ENCODE measurements around the gene UTS2R. TPM values are rescaled to one million over a fixed set of nuclear protein-coding genes. Genes with fewer than 3 reads are reported as not detected.

UTS2R gene
- polyA plus RNA-seq, 1 donor from 2014 or later, result not detected

DNA sequence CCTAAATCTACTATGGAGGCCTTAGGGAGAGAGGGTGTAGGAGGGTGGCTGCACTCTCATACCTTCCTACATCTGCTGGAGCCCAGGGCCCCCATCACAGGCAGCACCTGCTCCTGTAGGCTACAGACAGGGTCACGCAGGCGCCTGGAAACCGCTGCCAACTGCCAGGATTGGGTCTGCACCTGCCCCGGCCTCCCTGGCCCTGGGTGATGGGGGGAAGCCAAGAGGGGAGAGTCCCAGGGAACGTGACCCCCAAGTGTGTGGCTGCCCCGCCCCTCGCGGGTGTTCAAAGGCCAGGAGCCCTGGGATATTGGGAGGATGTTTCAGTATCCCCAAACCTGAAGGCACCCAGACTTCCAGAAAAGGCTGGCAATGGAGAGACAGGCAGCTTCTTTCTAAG lies 18.1 kb upstream of the UTS2R start:
- H3K9ac ChIP-seq (ENCODE audit: low read length), result no peak overlapping the region
- no peaks in the 10 kb centered on the region for H3K9me3 ChIP-seq (ENCODE audit: low read length)
- no peak for TF ChIP-seq POLR2AphosphoS5 (IDR thresholded peaks at IDR 0.05)
- TF ChIP-seq RAD21 (conservative IDR thresholded peaks at IDR 0.05), result no peak
- TF ChIP-seq, protein P1, sequence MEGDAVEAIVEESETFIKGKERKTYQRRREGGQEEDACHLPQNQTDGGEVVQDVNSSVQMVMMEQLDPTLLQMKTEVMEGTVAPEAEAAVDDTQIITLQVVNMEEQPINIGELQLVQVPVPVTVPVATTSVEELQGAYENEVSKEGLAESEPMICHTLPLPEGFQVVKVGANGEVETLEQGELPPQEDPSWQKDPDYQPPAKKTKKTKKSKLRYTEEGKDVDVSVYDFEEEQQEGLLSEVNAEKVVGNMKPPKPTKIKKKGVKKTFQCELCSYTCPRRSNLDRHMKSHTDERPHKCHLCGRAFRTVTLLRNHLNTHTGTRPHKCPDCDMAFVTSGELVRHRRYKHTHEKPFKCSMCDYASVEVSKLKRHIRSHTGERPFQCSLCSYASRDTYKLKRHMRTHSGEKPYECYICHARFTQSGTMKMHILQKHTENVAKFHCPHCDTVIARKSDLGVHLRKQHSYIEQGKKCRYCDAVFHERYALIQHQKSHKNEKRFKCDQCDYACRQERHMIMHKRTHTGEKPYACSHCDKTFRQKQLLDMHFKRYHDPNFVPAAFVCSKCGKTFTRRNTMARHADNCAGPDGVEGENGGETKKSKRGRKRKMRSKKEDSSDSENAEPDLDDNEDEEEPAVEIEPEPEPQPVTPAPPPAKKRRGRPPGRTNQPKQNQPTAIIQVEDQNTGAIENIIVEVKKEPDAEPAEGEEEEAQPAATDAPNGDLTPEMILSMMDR (IDR thresholded peaks at IDR 0.05; ENCODE audit: poor library complexity, severe bottlenecking), result no peak
- TF ChIP-seq MXI1 (conservative IDR thresholded peaks at IDR 0.05; ENCODE audit: poor library complexity, severe bottlenecking), result no peak
- TF ChIP-seq EP300 (conservative IDR thresholded peaks at IDR 0.05; ENCODE audit: poor library complexity, severe bottlenecking), result no peak
- TF ChIP-seq TAF1 (IDR thresholded peaks at IDR 0.05; ENCODE audit: low read depth), result no peak
- H3K79me2 ChIP-seq (replicated peaks; ENCODE audit: insufficient read depth, low read length), result no peaks in the 10 kb centered on the region
- no peak overlapping the region for H3K27ac ChIP-seq (ENCODE audit: low read length)
- H3K4me3 ChIP-seq (ENCODE audit: low read length), result no peak overlapping the region
- no peak overlapping the region for H2AFZ ChIP-seq (ENCODE audit: low read depth, low read length)
- H3F3A ChIP-seq (ENCODE audit: insufficient read depth, low read length, poor library complexity, severe bottlenecking), result no peaks in the 10 kb centered on the region
- H3K27me3 ChIP-seq (ENCODE audit: insufficient read depth, low read depth, low read length), result no peaks in the 10 kb centered on the region
- H3K9me2 ChIP-seq (ENCODE audit: insufficient read depth, low read length), result no peaks in the 10 kb centered on the region
- no peaks in the 10 kb centered on the region for H3K36me3 ChIP-seq (ENCODE audit: insufficient read depth, low read length)
- no peak overlapping the region for H3K4me2 ChIP-seq (ENCODE audit: low read length)
- no peaks in the 10 kb centered on the region for H4K20me1 ChIP-seq (ENCODE audit: insufficient read depth)

DNA sequence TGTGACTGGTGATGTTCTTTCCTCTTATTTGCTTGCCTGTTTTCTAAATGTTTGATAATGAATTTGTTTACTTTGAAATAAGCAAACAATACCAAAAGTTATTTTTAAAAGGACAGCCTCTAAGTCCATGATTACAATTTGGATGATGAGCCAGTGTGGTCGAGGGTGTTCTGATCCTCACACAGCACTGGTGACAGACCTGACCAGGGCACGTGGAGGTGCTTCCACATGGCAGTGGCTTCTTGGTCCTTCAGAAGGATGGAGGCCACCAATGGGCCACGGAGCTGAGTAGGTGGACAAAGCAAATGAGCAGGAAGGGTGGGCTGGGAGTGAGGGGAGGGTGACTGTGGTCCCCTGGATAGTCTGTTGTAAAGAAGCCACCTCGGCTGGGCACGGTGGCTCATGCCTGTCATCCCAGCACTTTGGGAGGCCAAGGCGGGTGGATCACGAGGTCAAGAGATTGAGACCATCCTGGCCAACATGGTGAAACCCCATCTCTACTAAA lies 16.7 kb upstream of the UTS2R start:
- Histone ChIP-seq H3K4me3 (ENCODE audit: low read length) (no peak overlapping the region), H4K20me1 (ENCODE audit: insufficient read depth) (no peaks in the 10 kb centered on the region), H3K79me2 (replicated peaks; ENCODE audit: insufficient read depth, low read length) (no peaks in the 10 kb centered on the region), H3K27ac (ENCODE audit: low read length) (no peak overlapping the region), H3K4me2 (ENCODE audit: low read length) (no peak overlapping the region), H3K9me2 (ENCODE audit: insufficient read depth, low read length) (no peaks in the 10 kb centered on the region), H3K9ac (ENCODE audit: low read length) (no peak overlapping the region), H3F3A (ENCODE audit: insufficient read depth, low read length, poor library complexity, severe bottlenecking) (no peaks in the 10 kb centered on the region), H3K27me3 (ENCODE audit: insufficient read depth, low read depth, low read length) (peaks cover 5% of the 10 kb centered on the region), H3K9me3 (ENCODE audit: low read length) (no peaks in the 10 kb centered on the region), H2AFZ (ENCODE audit: low read depth, low read length) (no peak overlapping the region), H3K36me3 (ENCODE audit: insufficient read depth, low read length) (no peaks in the 10 kb centered on the region)
- no peak for TF ChIP-seq RAD21 (conservative IDR thresholded peaks at IDR 0.05)
- no peak for TF ChIP-seq POLR2AphosphoS5 (IDR thresholded peaks at IDR 0.05)
- no peak for TF ChIP-seq TAF1 (IDR thresholded peaks at IDR 0.05; ENCODE audit: low read depth)
- TF ChIP-seq, protein P2, sequence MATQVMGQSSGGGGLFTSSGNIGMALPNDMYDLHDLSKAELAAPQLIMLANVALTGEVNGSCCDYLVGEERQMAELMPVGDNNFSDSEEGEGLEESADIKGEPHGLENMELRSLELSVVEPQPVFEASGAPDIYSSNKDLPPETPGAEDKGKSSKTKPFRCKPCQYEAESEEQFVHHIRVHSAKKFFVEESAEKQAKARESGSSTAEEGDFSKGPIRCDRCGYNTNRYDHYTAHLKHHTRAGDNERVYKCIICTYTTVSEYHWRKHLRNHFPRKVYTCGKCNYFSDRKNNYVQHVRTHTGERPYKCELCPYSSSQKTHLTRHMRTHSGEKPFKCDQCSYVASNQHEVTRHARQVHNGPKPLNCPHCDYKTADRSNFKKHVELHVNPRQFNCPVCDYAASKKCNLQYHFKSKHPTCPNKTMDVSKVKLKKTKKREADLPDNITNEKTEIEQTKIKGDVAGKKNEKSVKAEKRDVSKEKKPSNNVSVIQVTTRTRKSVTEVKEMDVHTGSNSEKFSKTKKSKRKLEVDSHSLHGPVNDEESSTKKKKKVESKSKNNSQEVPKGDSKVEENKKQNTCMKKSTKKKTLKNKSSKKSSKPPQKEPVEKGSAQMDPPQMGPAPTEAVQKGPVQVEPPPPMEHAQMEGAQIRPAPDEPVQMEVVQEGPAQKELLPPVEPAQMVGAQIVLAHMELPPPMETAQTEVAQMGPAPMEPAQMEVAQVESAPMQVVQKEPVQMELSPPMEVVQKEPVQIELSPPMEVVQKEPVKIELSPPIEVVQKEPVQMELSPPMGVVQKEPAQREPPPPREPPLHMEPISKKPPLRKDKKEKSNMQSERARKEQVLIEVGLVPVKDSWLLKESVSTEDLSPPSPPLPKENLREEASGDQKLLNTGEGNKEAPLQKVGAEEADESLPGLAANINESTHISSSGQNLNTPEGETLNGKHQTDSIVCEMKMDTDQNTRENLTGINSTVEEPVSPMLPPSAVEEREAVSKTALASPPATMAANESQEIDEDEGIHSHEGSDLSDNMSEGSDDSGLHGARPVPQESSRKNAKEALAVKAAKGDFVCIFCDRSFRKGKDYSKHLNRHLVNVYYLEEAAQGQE (IDR thresholded peaks at IDR 0.05; ENCODE audit: borderline replicate concordance), result no peak
- no peak for TF ChIP-seq MXI1 (conservative IDR thresholded peaks at IDR 0.05; ENCODE audit: poor library complexity, severe bottlenecking)
- TF ChIP-seq, protein P1 (IDR thresholded peaks at IDR 0.05; ENCODE audit: poor library complexity, severe bottlenecking), result no peak
- no peak for TF ChIP-seq SMC3 (conservative IDR thresholded peaks at IDR 0.05; ENCODE audit: poor library complexity)
- TF ChIP-seq EP300 (conservative IDR thresholded peaks at IDR 0.05; ENCODE audit: poor library complexity, severe bottlenecking), result no peak
- TF ChIP-seq EZH2 (IDR thresholded peaks at IDR 0.05; ENCODE audit: borderline replicate concordance, insufficient read depth, low read length, poor library complexity, severe bottlenecking), result no peak
